ENCODE measurements around the gene CXCL14. TPM values are rescaled to one million over a fixed set of nuclear protein-coding genes. Genes with fewer than 3 reads are reported as not detected.
"Not testable (repeated sequence)": the region's sequence is repeated elsewhere in the genome, so short reads cannot be mapped to it uniquely, and the experiment has no call there.

CXCL14 gene
- total RNA-seq, 1 donor from 2014 or later: not detected

- no peak for DNase-seq (ENCODE audit: low read depth)
Measured at GRCh38 chr5:135545099-135545498, 33.7 kb downstream of the CXCL14 start.

- no peak for DNase-seq (ENCODE audit: low read depth)
Measured at GRCh38 chr5:135543485-135544304, 35.1 kb downstream of the CXCL14 start.

- DNase-seq (ENCODE audit: low read depth): no peak
Measured at GRCh38 chr5:135543001-135543484, 35.7 kb downstream of the CXCL14 start.

GRCh38 chr5:135541807-135542502 is 36.8 kb downstream of the CXCL14 start:
- DNase-seq (ENCODE audit: low read depth): no peak

DNA sequence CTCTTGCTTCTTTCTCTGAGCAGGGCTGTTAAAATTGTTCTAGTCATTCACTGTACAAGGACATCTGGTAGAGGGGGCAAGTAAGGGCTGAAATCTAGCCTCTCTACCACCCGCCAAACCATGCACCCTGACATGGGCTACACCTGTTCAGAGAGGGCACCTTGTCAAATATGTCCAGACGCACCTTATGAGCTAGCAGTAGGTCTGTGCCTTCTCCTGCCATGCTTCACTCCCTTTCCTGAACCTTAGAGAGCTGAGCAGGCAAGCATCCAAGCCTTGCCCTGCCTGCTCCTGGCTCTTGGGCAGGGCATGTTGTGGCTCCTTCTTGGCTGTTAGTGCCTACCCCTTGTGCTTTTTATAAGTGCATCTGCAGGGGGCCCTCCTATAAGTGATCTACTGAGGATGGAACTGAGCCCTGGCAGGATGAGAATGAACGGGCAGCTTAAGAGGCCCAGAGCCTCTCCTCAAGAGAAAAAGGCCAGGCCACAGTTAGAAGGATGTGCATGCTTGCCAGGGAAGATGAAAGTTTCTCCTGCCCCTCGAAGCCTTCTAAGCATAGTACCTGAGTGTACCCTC is 39.3 kb downstream of the CXCL14 start:
- DNase-seq (ENCODE audit: low read depth): no peak

- DNase-seq (ENCODE audit: low read depth): no peak
Measured at GRCh38 chr5:135538261-135538660, 40.5 kb downstream of the CXCL14 start.

DNA sequence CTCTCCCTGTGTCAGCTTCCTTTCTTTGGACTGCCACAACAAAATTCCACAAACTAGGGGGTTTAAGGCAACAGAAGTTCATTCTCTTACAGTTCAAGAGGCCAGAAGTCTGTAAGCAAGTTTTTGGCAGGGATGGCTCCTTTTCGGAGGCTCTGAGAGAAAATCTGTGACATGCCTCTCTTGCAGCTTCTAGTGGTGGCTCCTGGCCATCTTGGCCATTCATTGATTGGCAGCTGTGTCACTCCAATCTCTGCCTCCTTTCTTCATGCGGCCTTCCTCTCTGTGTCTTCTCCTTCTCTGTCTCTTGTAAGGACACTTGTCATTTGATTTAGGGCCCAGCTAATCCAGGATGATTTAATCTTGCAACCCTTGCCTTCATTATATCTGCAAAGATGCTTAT is 41.0 kb downstream of the CXCL14 start:
- DNase-seq (ENCODE audit: low read depth): no peak

DNA sequence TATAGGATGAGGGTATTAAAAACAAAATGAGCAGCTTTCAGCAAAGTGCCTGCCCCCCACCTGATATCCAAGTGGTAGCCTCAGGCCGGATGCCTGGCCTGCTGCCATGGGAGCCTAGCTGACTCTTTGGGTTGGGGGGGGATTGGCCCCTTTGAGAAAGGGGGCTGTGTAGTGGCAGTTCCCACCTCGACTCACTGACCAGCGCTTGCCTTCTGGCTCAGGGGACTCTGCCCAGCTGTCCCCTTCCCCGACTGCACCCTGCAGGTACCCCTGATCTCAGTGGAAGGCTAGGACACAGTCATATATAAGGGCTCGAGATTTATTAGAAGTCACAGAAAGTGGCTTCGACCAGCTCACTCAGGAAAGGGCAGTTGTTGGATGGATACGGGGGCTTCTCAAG is 41.5 kb downstream of the CXCL14 start:
- no peak for DNase-seq (ENCODE audit: low read depth)

DNA sequence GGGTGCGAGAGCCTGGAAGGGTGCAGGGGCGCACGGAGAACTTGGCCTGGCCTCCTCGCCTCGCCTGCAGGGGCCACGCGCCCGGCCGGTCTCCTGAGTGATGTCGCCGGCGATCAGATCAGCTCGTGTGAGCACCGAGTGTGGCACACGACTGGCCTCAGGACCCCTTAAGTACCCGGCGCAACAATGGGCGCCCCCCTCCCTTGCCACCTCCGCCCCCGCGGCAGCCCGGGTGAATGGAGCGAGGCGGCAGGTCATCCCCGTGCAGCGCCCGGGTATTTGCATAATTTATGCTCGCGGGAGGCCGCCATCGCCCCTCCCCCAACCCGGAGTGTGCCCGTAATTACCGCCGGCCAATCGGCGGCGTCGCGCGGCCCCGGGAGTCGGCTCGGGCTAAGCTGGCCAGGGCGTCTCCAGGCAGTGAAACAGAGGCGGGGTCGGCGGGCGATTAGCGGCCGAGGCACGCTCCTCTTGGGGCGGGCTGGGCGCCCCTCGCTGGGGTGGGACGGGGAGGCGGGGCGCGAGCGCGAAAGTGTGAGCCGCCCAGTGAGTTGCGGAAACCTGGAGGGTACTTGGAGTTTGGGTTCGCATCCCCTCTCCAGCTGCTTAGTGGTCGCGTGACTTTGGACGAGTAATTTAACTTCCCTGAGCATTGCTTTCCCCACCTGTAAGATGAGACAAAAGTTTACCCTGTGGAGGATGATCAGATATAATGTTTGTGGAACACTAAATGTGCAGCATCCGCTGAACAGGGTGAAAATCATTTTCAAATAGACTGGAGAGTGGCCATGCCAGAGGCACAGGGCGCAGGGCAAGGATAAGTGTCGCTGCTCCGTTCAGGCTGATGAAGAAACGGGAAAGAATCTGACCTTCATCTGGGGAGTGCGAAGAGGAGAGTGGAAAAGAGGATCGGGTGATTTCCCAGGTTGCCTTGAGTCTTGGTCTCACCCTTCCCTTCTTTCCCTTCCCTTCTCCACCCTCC is 42.7 kb downstream of the CXCL14 start, which contains the start of gene NEUROG1:
Gene NEUROG1 (minus strand): TSS at position 145 of the 982 bp plus-strand sequence. CDS start 274 bp downstream, outside the sequence.
- DNase-seq (ENCODE audit: low read depth): no peak

GRCh38 chr5:135535420-135535819 is 43.4 kb downstream of the CXCL14 start:
- DNase-seq (ENCODE audit: low read depth): no peak

DNA sequence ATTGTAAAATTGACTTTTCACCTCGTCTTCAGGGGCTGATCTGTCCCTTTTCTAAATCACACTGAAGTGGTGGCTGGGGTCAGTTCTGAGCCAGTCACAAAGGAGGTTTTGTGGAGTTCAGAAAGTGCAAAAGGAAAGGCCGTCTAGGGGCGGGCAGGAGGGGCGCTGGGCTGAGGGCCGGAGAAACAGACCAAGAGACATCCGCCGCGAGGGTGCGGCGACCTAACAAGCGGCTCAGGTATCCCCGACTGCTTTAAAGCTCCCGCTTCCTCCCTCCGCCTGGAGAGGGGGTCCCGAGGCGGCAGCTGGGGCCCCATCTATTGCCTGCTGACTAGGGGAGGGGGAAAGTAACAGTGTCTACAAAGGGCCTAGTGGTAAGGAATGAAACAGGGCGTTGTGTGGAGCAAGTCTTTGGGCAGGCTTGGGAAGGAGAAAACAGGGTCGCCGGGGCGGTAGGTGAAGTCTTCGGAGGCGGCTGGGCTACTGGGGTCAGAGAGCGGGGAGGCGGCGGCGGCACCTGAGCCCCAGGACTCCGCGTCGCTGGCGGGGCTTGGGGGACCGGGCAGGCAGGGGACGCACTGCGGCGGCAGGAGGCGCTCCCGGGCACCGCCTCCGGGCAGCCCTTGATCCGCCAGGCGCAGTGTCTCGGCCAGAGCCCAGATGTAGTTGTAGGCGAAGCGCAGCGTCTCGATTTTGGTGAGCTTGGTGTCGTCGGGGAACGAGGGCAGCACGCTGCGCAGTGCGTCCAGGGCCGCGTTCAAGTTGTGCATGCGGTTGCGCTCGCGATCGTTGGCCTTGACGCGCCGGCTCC is 44.0 kb downstream of the CXCL14 start:
- DNase-seq (ENCODE audit: low read depth): no peak

DNA sequence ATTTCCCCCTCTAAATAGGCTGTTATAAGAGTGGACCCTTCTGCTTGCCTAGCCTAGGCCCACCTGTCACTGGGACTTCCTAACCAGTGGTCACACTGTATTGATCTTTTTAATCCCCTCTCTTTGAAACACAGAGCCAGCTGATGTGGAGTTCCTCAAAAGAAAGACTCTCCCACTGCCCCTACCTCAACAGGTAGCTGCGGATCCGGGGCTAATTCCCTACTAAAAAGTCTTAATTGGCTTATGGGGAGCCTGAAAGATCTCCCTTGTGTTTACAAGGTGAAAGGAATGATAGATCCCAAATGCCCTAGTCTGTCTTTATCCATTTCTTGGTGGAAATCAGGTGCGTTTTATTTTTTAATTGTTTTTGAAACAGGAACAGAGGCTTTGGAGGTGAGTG is 45.0 kb downstream of the CXCL14 start:
- DNase-seq (ENCODE audit: low read depth): no peak

DNA sequence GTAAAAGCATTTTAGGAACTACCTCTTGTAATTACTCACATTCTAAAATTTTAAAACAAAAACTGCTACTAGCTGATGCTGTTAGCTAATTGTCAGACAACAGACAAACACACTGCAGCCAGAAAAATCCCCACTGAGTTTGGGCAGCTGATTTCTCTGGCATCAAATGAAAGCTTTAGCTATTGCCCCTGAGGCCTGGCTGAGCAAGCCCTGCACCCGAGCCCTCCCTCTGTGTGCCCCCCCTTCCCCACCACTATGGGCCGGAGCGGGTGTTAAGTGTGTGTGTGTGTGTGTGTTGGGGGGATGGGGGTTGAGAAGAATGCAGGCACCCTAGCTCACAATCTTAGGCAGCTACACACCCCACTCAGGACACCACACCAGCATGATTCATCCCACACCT is 45.5 kb downstream of the CXCL14 start:
- no peak for DNase-seq (ENCODE audit: low read depth)

GRCh38 chr5:135529576-135529975 is 49.2 kb downstream of the CXCL14 start:
- DNase-seq (ENCODE audit: low read depth): not testable (repeated sequence)

GRCh38 chr5:135526924-135527323 is 51.9 kb downstream of the CXCL14 start:
- DNase-seq (ENCODE audit: low read depth): no peak

- DNase-seq (ENCODE audit: low read depth): no peak
Measured at GRCh38 chr5:135521964-135522363, 56.8 kb downstream of the CXCL14 start.

Measured in myocyte (in vitro differentiated cells).